Peyer's patch (tissue), 4 donors: ENCODE results near the gene NR1I2.

ENCODE experiments used
- CTCF ChIP-seq, 6 experiments: fragments of 450-650 bp in 4 of 6; fragments of 200-600 bp in 2 of 6; sonication (generic) in 1 of 6; IDR thresholded peaks; one replicate each; pipeline ENCODE4 v1.5.1; 2017 to 2019; ENCODE audit warnings: antibody characterized with exemption in 6 of 6, mild to moderate bottlenecking in 3 of 6, moderate library complexity in 1 of 6
- POLR2A ChIP-seq, 2 donors: fragments of 450-650 bp; IDR thresholded peaks; one replicate each; pipeline ENCODE4 v1.5.1; 2017; ENCODE audit warnings: antibody characterized with exemption in 2 of 2, mild to moderate bottlenecking in 2 of 2, moderate library complexity in 2 of 2

GRCh38 chr3:119763466-119763865 lies 18.4 kb upstream of the NR1I2 start:
- TF ChIP-seq CTCF (IDR thresholded peaks at IDR 0.05) = no peak
- no peak for TF ChIP-seq POLR2A (IDR thresholded peaks at IDR 0.05)
